GM23338 (cell line): ENCODE measurements around the gene IGSF8.

Experiments used
- CREB1 ChIP-seq: fragments of 250-450 bp; sonication (Bioruptor Pico); IDR thresholded peaks from 2 replicates; pipeline ENCODE4 v1.5.0; 2020; ENCODE audit warnings: low read depth, mild to moderate bottlenecking, moderate library complexity
- EZH2 ChIP-seq: fragments of 200-600 bp; sonication (generic); IDR thresholded peaks from one replicate; pipeline ENCODE4 v1.8.0; 2017; ENCODE audit warnings: antibody characterized with exemption, mild to moderate bottlenecking, low read depth; ENCODE audit not compliant: unreplicated experiment
- EZH2phosphoT487 ChIP-seq: fragments of 200-600 bp; sonication (generic); IDR thresholded peaks from one replicate; pipeline ENCODE4 v1.8.1; 2018; ENCODE audit warnings: antibody characterized with exemption; ENCODE audit not compliant: unreplicated experiment
- JUNB ChIP-seq: IDR thresholded peaks from one replicate; pipeline ENCODE4 v1.6.1; 2016; ENCODE audit warnings: antibody characterized with exemption; ENCODE audit not compliant: unreplicated experiment
- NANOG ChIP-seq: IDR thresholded peaks from 2 replicates; pipeline ENCODE4 v1.6.1; 2016; ENCODE audit warnings: antibody characterized with exemption, borderline replicate concordance
- POLR2AphosphoS5 ChIP-seq: IDR thresholded peaks from 2 replicates; pipeline ENCODE4 v1.6.1; 2016; ENCODE audit warnings: antibody characterized with exemption, low read depth
- ZNF114 ChIP-seq: fragments of 250-450 bp; sonication (Bioruptor Pico); IDR thresholded peaks from 2 replicates; pipeline ENCODE4 v1.5.0; 2020; ENCODE audit warnings: mild to moderate bottlenecking, moderate library complexity
- ZNF331 ChIP-seq: fragments of 250-450 bp; sonication (Bioruptor Pico); IDR thresholded peaks from 2 replicates; pipeline ENCODE4 v1.5.0; 2020; ENCODE audit warnings: low read depth, mild to moderate bottlenecking, moderate library complexity
- TF ChIP-seq, protein P1 (sequence below), 2 experiments: fragments of 200-600 bp in 1 of 2; sonication (generic) in 1 of 2; conservative IDR thresholded peaks; 2 replicates each; pipeline versions ENCODE4 v1.5.1 to v1.6.1; 2016 to 2017; ENCODE audit warnings: antibody characterized with exemption in 2 of 2, low read depth in 2 of 2, mild to moderate bottlenecking in 2 of 2, moderate library complexity in 1 of 2
- TF ChIP-seq, protein P2 (sequence below): IDR thresholded peaks from one replicate; pipeline ENCODE4 v1.6.1; 2018; ENCODE audit warnings: antibody characterized with exemption; ENCODE audit not compliant: unreplicated experiment
- TF ChIP-seq, protein P3 (sequence below): IDR thresholded peaks from 2 replicates; pipeline ENCODE4 v1.6.1; 2016; ENCODE audit warnings: antibody characterized with exemption

DNA sequence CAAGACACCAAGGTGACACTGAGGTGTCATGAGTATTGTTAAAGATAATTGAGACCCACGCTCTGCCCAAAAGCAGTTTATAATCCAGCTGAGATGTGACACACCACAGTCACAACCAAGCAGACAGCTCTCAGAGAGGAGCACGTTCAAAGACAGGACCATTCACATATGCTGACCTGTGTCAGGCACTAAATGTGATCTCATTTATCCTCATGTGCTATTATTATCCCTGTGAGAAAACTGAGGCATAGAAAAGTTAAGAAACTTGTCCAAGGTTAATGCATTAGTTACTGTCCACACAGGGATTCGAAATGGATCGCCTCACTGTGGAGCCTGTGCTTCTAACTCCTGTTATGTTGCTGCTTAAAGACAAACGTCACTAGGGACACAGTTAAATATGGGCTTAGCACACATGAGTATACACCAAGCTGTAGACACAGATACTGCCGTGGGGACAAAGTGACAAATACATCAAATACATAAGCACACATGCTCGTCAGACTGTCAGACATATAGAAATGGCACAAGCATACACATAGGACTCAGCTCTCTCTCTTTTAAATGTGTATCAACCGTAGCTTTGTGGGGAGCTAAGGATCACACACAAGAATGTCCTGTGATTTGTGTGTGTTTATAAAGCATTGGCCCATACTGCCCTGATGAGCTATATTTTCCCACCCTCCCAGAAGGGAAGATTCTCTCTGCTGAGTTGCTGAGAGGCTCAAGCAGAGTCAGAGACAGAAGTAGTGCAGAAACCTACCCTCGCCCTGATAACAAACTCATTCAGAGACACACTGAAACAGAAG lies 3.5 kb upstream of the IGSF8 start:
- TF ChIP-seq, protein P1, sequence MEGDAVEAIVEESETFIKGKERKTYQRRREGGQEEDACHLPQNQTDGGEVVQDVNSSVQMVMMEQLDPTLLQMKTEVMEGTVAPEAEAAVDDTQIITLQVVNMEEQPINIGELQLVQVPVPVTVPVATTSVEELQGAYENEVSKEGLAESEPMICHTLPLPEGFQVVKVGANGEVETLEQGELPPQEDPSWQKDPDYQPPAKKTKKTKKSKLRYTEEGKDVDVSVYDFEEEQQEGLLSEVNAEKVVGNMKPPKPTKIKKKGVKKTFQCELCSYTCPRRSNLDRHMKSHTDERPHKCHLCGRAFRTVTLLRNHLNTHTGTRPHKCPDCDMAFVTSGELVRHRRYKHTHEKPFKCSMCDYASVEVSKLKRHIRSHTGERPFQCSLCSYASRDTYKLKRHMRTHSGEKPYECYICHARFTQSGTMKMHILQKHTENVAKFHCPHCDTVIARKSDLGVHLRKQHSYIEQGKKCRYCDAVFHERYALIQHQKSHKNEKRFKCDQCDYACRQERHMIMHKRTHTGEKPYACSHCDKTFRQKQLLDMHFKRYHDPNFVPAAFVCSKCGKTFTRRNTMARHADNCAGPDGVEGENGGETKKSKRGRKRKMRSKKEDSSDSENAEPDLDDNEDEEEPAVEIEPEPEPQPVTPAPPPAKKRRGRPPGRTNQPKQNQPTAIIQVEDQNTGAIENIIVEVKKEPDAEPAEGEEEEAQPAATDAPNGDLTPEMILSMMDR (conservative IDR thresholded peaks at IDR 0.05; ENCODE audit: low read depth in 2 of 2): no peak
- TF ChIP-seq EZH2 (no peak), POLR2AphosphoS5 (no peak), ZNF114 (CRISPR knock-in tag) (no peak), EZH2phosphoT487 (no peak), ZNF331 (CRISPR knock-in tag) (no peak), JUNB (no peak), NANOG (no peak), CREB1 (CRISPR knock-in tag) (no peak)
- TF ChIP-seq, protein P2, sequence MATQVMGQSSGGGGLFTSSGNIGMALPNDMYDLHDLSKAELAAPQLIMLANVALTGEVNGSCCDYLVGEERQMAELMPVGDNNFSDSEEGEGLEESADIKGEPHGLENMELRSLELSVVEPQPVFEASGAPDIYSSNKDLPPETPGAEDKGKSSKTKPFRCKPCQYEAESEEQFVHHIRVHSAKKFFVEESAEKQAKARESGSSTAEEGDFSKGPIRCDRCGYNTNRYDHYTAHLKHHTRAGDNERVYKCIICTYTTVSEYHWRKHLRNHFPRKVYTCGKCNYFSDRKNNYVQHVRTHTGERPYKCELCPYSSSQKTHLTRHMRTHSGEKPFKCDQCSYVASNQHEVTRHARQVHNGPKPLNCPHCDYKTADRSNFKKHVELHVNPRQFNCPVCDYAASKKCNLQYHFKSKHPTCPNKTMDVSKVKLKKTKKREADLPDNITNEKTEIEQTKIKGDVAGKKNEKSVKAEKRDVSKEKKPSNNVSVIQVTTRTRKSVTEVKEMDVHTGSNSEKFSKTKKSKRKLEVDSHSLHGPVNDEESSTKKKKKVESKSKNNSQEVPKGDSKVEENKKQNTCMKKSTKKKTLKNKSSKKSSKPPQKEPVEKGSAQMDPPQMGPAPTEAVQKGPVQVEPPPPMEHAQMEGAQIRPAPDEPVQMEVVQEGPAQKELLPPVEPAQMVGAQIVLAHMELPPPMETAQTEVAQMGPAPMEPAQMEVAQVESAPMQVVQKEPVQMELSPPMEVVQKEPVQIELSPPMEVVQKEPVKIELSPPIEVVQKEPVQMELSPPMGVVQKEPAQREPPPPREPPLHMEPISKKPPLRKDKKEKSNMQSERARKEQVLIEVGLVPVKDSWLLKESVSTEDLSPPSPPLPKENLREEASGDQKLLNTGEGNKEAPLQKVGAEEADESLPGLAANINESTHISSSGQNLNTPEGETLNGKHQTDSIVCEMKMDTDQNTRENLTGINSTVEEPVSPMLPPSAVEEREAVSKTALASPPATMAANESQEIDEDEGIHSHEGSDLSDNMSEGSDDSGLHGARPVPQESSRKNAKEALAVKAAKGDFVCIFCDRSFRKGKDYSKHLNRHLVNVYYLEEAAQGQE: no peak
- TF ChIP-seq, protein P3, sequence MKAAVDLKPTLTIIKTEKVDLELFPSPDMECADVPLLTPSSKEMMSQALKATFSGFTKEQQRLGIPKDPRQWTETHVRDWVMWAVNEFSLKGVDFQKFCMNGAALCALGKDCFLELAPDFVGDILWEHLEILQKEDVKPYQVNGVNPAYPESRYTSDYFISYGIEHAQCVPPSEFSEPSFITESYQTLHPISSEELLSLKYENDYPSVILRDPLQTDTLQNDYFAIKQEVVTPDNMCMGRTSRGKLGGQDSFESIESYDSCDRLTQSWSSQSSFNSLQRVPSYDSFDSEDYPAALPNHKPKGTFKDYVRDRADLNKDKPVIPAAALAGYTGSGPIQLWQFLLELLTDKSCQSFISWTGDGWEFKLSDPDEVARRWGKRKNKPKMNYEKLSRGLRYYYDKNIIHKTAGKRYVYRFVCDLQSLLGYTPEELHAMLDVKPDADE: no peak
